GM23338 (cell line): ENCODE measurements around the gene SYT6. TPM values are rescaled to one million over a fixed set of nuclear protein-coding genes. Genes with fewer than 3 reads are reported as not detected.

Source experiments
- ATAC-seq: fragments of 200-7000 bp; cut with Tn5 transposase; 3 replicates; pipeline ENCODE4 v1.9.1; 2020
- DNase-seq: peaks from one replicate; pipeline ENCODE4 v3.0.0-alpha.2; 2015; ENCODE audit warnings: low spot score
- H2AFZ ChIP-seq: fragments of 200-600 bp; sonication (generic); 2 replicates; pipeline ENCODE4 v1.8.0; 2016; ENCODE audit warnings: antibody characterized with exemption, mild to moderate bottlenecking, moderate library complexity
- H3F3A ChIP-seq: fragments of 200-600 bp; sonication (generic); replicated peaks from 2 replicates; pipeline ENCODE4 v1.8.0; 2017; ENCODE audit warnings: antibody characterized with exemption, mixed run types, low read depth
- H3K27ac ChIP-seq: fragments of 200-600 bp; sonication (generic); 2 replicates; pipeline ENCODE4 v1.6.1; 2016; ENCODE audit warnings: low read depth
- H3K27me3 ChIP-seq: fragments of 200-600 bp; sonication (generic); 2 replicates; pipeline ENCODE4 v1.8.0; 2016; ENCODE audit warnings: mild to moderate bottlenecking, mixed run types, moderate library complexity; ENCODE audit not compliant: insufficient read depth
- H3K36me3 ChIP-seq: fragments of 200-600 bp; sonication (generic); 2 replicates; pipeline ENCODE4 v1.8.0; 2016; ENCODE audit warnings: mild to moderate bottlenecking; ENCODE audit not compliant: insufficient read depth
- H3K4me1 ChIP-seq: fragments of 200-600 bp; sonication (generic); 2 replicates; pipeline ENCODE4 v1.8.0; 2016; ENCODE audit warnings: mild to moderate bottlenecking, moderate library complexity; ENCODE audit not compliant: insufficient read depth
- H3K4me2 ChIP-seq: fragments of 200-600 bp; sonication (generic); 2 replicates; pipeline ENCODE4 v1.7.1; 2017; ENCODE audit warnings: mixed run types
- H3K4me3 ChIP-seq: fragments of 200-600 bp; sonication (generic); 2 replicates; pipeline ENCODE4 v1.6.1; 2016; ENCODE audit warnings: mixed run types
- H3K79me2 ChIP-seq: fragments of 200-600 bp; sonication (generic); replicated peaks from 2 replicates; pipeline ENCODE4 v1.8.0; 2017; ENCODE audit warnings: mild to moderate bottlenecking; ENCODE audit not compliant: insufficient read depth
- H3K9me2 ChIP-seq: fragments of 200-600 bp; sonication (generic); 2 replicates; pipeline ENCODE4 v1.8.0; 2017; ENCODE audit not compliant: insufficient read depth
- H4K20me1 ChIP-seq: fragments of 200-600 bp; sonication (generic); replicated peaks from 2 replicates; pipeline ENCODE4 v1.8.0; 2017; ENCODE audit warnings: mild to moderate bottlenecking; ENCODE audit not compliant: insufficient read depth
- H3K27ac Mint-ChIP-seq: 2 replicates; pipeline ENCODE4 v1.8.0; 2020; ENCODE audit warnings: inconsistent platforms, mild to moderate bottlenecking, moderate library complexity, mixed read lengths
- H3K27me3 Mint-ChIP-seq: 3 replicates; pipeline ENCODE4 v1.8.0; 2022; ENCODE audit warnings: low read depth, mild to moderate bottlenecking, moderate library complexity, mixed read lengths, inconsistent platforms; ENCODE audit not compliant: insufficient read depth, poor library complexity
- H3K36me3 Mint-ChIP-seq: 3 replicates; pipeline ENCODE4 v1.8.0; 2021; ENCODE audit warnings: low read depth, mild to moderate bottlenecking, inconsistent platforms, moderate library complexity, mixed read lengths
- H3K4me1 Mint-ChIP-seq: 3 replicates; pipeline ENCODE4 v1.8.0; 2020; ENCODE audit warnings: mild to moderate bottlenecking, inconsistent platforms, mixed read lengths
- H3K4me3 Mint-ChIP-seq: 3 replicates; pipeline ENCODE4 v1.8.0; 2021; ENCODE audit warnings: moderate library complexity, mild to moderate bottlenecking, inconsistent platforms, mixed read lengths
- H3K9me3 Mint-ChIP-seq: 3 replicates; pipeline ENCODE4 v1.8.0; 2020; ENCODE audit warnings: moderate library complexity, mild to moderate bottlenecking, inconsistent platforms, mixed read lengths
- CREB1 ChIP-seq: fragments of 250-450 bp; sonication (Bioruptor Pico); IDR thresholded peaks from 2 replicates; pipeline ENCODE4 v1.5.0; 2020; ENCODE audit warnings: low read depth, mild to moderate bottlenecking, moderate library complexity
- CTCF ChIP-seq, 2 experiments: fragments of 200-600 bp in 1 of 2; sonication (generic) in 1 of 2; conservative IDR thresholded peaks; 2 replicates each; pipeline versions ENCODE4 v1.5.1 to v1.6.1; 2016 to 2017; ENCODE audit warnings: antibody characterized with exemption in 2 of 2, low read depth in 2 of 2, mild to moderate bottlenecking in 2 of 2, moderate library complexity in 1 of 2
- ETS1 ChIP-seq: IDR thresholded peaks from 2 replicates; pipeline ENCODE4 v1.6.1; 2016; ENCODE audit warnings: antibody characterized with exemption
- EZH2 ChIP-seq: fragments of 200-600 bp; sonication (generic); IDR thresholded peaks from one replicate; pipeline ENCODE4 v1.8.0; 2017; ENCODE audit warnings: antibody characterized with exemption, mild to moderate bottlenecking, low read depth; ENCODE audit not compliant: unreplicated experiment
- EZH2phosphoT487 ChIP-seq: fragments of 200-600 bp; sonication (generic); IDR thresholded peaks from one replicate; pipeline ENCODE4 v1.8.1; 2018; ENCODE audit warnings: antibody characterized with exemption; ENCODE audit not compliant: unreplicated experiment
- JUNB ChIP-seq: IDR thresholded peaks from one replicate; pipeline ENCODE4 v1.6.1; 2016; ENCODE audit warnings: antibody characterized with exemption; ENCODE audit not compliant: unreplicated experiment
- NANOG ChIP-seq: IDR thresholded peaks from 2 replicates; pipeline ENCODE4 v1.6.1; 2016; ENCODE audit warnings: antibody characterized with exemption, borderline replicate concordance
- POLR2AphosphoS5 ChIP-seq: IDR thresholded peaks from 2 replicates; pipeline ENCODE4 v1.6.1; 2016; ENCODE audit warnings: antibody characterized with exemption, low read depth
- REST ChIP-seq: IDR thresholded peaks from one replicate; pipeline ENCODE4 v1.6.1; 2018; ENCODE audit warnings: antibody characterized with exemption; ENCODE audit not compliant: unreplicated experiment
- STAT1 ChIP-seq: IDR thresholded peaks from one replicate; pipeline ENCODE4 v1.6.1; 2016; ENCODE audit warnings: antibody characterized with exemption; ENCODE audit not compliant: unreplicated experiment
- ZNF114 ChIP-seq: fragments of 250-450 bp; sonication (Bioruptor Pico); IDR thresholded peaks from 2 replicates; pipeline ENCODE4 v1.5.0; 2020; ENCODE audit warnings: mild to moderate bottlenecking, moderate library complexity
- ZNF331 ChIP-seq: fragments of 250-450 bp; sonication (Bioruptor Pico); IDR thresholded peaks from 2 replicates; pipeline ENCODE4 v1.5.0; 2020; ENCODE audit warnings: low read depth, mild to moderate bottlenecking, moderate library complexity
- ZNF462 ChIP-seq: fragments of 250-450 bp; sonication (Bioruptor Pico); IDR thresholded peaks from 2 replicates; pipeline ENCODE4 v1.5.0; 2020; ENCODE audit warnings: mild to moderate bottlenecking, moderate library complexity
- polyA plus RNA-seq: library from polyadenylated mRNA; unstranded; fragments of >200 nt; fragmentation: Nextera tagmentation; extraction: Ambion mirVana; gene quantifications from 2 replicates; pipeline ENCODE4 v1.2.1, GENCODE V29; 2016
- total RNA-seq: library from RNA; depleted of rRNA; stranded (reverse); fragments of >200 nt; shearing (Covaris generic); gene quantifications from 2 replicates; pipeline ENCODE4 v1.2.3, GENCODE V29; 2014

Gene SYT6
- total and polyA plus RNA-seq, 2 experiments from 2014 or later = 31.2 to 42.6 TPM

GRCh38 chr1:114176366-114176765, 22.7 kb upstream of the SYT6 start (continued):
- no peak for TF ChIP-seq ZNF462 (CRISPR knock-in tag)
- TF ChIP-seq EZH2 = no peak

GRCh38 chr1:114173680-114174079, 20.0 kb upstream of the SYT6 start:
- no peak overlapping the region for H3K27ac Mint-ChIP-seq
- Histone ChIP-seq H2AFZ (no peak overlapping the region), H3K4me3 (no peak overlapping the region), H3K27me3 (no peaks in the 10 kb centered on the region), H3K4me2 (no peak overlapping the region), H3F3A (no peaks in the 10 kb centered on the region), H4K20me1 (no peaks in the 10 kb centered on the region), H3K9me2 (peaks cover 17% of the 10 kb centered on the region; the same call in 1 of the 2 replicates), H3K36me3 (no peaks in the 10 kb centered on the region), H3K27ac (no peak overlapping the region), H3K4me1 (peaks cover 9% of the 10 kb centered on the region; the same call in 1 of the 2 replicates), H3K79me2 (no peaks in the 10 kb centered on the region)
- H3K4me3 Mint-ChIP-seq = no peak overlapping the region
- H3K36me3 Mint-ChIP-seq = no peaks in the 10 kb centered on the region
- H3K4me1 Mint-ChIP-seq = peaks cover 2% of the 10 kb centered on the region; the same call in 1 of the 3 replicates
- no peaks in the 10 kb centered on the region for H3K9me3 Mint-ChIP-seq
- DNase-seq = no peak
- no peak for ATAC-seq
- H3K27me3 Mint-ChIP-seq = no peaks in the 10 kb centered on the region
- no peak for TF ChIP-seq CTCF (conservative IDR thresholded peaks at IDR 0.05; ENCODE audit: low read depth in 2 of 2)
- TF ChIP-seq EZH2 = no peak
- no peak for TF ChIP-seq JUNB
- TF ChIP-seq CREB1 (CRISPR knock-in tag) = no peak
- TF ChIP-seq EZH2phosphoT487 = no peak
- TF ChIP-seq REST = no peak
- no peak for TF ChIP-seq POLR2AphosphoS5
- no peak for TF ChIP-seq STAT1
- TF ChIP-seq ETS1 = no peak
- no peak for TF ChIP-seq NANOG
- no peak for TF ChIP-seq ZNF114 (CRISPR knock-in tag)
- TF ChIP-seq ZNF331 (CRISPR knock-in tag) = no peak
